Endothelial cell of umbilical vein (primary cell): ENCODE measurements around the gene XYLT1.

Experiments used
- CTCF ChIP-seq, 2 donors: IDR thresholded peaks; 1 replicate in 1 of 2; 2 replicates in 1 of 2; pipeline ENCODE4 v1.5.1; 2011; ENCODE audit warnings: low read length in 2 of 2, mild to moderate bottlenecking in 2 of 2, moderate library complexity in 2 of 2, control low read depth in 1 of 2, inconsistent platforms in 1 of 2, low read depth in 1 of 2; ENCODE audit not compliant: insufficient read depth in 1 of 2; ENCODE audit errors: extremely low read depth in 1 of 2
- FOS ChIP-seq: IDR thresholded peaks from 2 replicates; pipeline ENCODE4 v1.6.1; 2011; ENCODE audit warnings: mild to moderate bottlenecking, low read length, moderate library complexity, borderline replicate concordance; ENCODE audit not compliant: insufficient read depth
- MYC ChIP-seq: IDR thresholded peaks from one replicate; pipeline ENCODE4 v1.6.1; 2011; ENCODE audit warnings: mild to moderate bottlenecking, low read depth, low read length

GRCh38 chr16:17359788-17360390, 110.9 kb downstream of the XYLT1 start:
- no peak for TF ChIP-seq CTCF (IDR thresholded peaks at IDR 0.05; ENCODE audit: extremely low read depth in 1 of 2, insufficient read depth in 1 of 2, low read depth in 1 of 2, low read length in 2 of 2)
- no peak for TF ChIP-seq FOS
- TF ChIP-seq MYC: no peak
